SU-DHL-6 (cell line): Measurements from ENCODE around the gene LRRC25.
A peak's percentile ranks its signal among the peaks of the same experiment; 100 is the strongest.

Experiments used
- H2AFZ ChIP-seq: fragments of 200-600 bp; sonication (generic); 2 replicates; pipeline ENCODE4 v1.6.1; 2014; ENCODE audit warnings: low read depth, mild to moderate bottlenecking, moderate library complexity, mixed read lengths, antibody characterized with exemption, low read length; ENCODE audit not compliant: severe bottlenecking
- H3F3A ChIP-seq: fragments of 200-600 bp; shearing (Covaris generic); 2 replicates; pipeline ENCODE4 v1.6.0; 2016; ENCODE audit warnings: antibody characterized with exemption, mild to moderate bottlenecking; ENCODE audit not compliant: insufficient read depth
- H3K27ac ChIP-seq: fragments of 200-600 bp; sonication (generic); 2 replicates; pipeline ENCODE4 v1.5.1; 2016; ENCODE audit warnings: low read depth, mild to moderate bottlenecking, low read length, moderate library complexity, mixed read lengths
- H3K27me3 ChIP-seq: fragments of 200-600 bp; sonication (generic), shearing (Covaris generic); 2 replicates; pipeline ENCODE4 v1.6.0; 2014; ENCODE audit warnings: mild to moderate bottlenecking, low read length
- H3K36me3 ChIP-seq: fragments of 200-600 bp; sonication (generic); 2 replicates; pipeline ENCODE4 v1.6.1; 2014; ENCODE audit warnings: mild to moderate bottlenecking, low read length, mixed read lengths
- H3K4me2 ChIP-seq: fragments of 300-600, 200-600 bp; shearing (Covaris generic), sonication (generic); 2 replicates; pipeline ENCODE4 v1.6.0; 2014; ENCODE audit warnings: low read length, low read depth, mild to moderate bottlenecking; ENCODE audit not compliant: poor library complexity, severe bottlenecking
- H3K4me3 ChIP-seq: fragments of 200-600 bp; sonication (generic); 2 replicates; pipeline ENCODE4 v1.5.1; 2014; ENCODE audit warnings: antibody characterized with exemption, low read length, mild to moderate bottlenecking, mixed read lengths; ENCODE audit not compliant: insufficient read depth, poor library complexity, severe bottlenecking
- H3K79me2 ChIP-seq: fragments of 200-600 bp; sonication (generic); 2 replicates; pipeline ENCODE4 v1.6.1; 2014; ENCODE audit warnings: mild to moderate bottlenecking, low read length, moderate library complexity; ENCODE audit not compliant: insufficient read depth
- H3K9ac ChIP-seq: fragments of 200-600 bp; sonication (generic); 2 replicates; pipeline ENCODE4 v1.7.0; 2014; ENCODE audit warnings: mild to moderate bottlenecking, low read length
- H3K9me2 ChIP-seq: fragments of 200-600 bp; sonication (generic); replicated peaks from 2 replicates; pipeline ENCODE4 v1.6.1; 2014; ENCODE audit warnings: low read length; ENCODE audit not compliant: insufficient read depth
- H3K9me3 ChIP-seq: fragments of 200-600 bp; sonication (generic); 2 replicates; pipeline ENCODE4 v1.6.1; 2014; ENCODE audit warnings: low read length, mixed read lengths; ENCODE audit not compliant: insufficient read depth
- H4K20me1 ChIP-seq: fragments of 200-600 bp; sonication (generic); 2 replicates; pipeline ENCODE4 v1.6.1; 2014; ENCODE audit warnings: low read depth, mild to moderate bottlenecking, antibody characterized with exemption, low read length, moderate library complexity, mixed read lengths
- CTCF ChIP-seq: fragments of 200-600 bp; sonication (generic); IDR thresholded peaks from one replicate; pipeline ENCODE4 v1.5.1; 2017; ENCODE audit warnings: antibody characterized with exemption, mild to moderate bottlenecking, low read length, moderate library complexity; ENCODE audit not compliant: insufficient read depth, poor library complexity, severe bottlenecking
- EZH2phosphoT487 ChIP-seq: fragments of 200-600 bp; sonication (generic), shearing (Covaris generic); conservative IDR thresholded peaks from 2 replicates; pipeline ENCODE4 v1.6.1; 2018; ENCODE audit warnings: mild to moderate bottlenecking, antibody characterized with exemption, low read length, moderate library complexity, mixed read lengths

Gene LRRC25

DNA sequence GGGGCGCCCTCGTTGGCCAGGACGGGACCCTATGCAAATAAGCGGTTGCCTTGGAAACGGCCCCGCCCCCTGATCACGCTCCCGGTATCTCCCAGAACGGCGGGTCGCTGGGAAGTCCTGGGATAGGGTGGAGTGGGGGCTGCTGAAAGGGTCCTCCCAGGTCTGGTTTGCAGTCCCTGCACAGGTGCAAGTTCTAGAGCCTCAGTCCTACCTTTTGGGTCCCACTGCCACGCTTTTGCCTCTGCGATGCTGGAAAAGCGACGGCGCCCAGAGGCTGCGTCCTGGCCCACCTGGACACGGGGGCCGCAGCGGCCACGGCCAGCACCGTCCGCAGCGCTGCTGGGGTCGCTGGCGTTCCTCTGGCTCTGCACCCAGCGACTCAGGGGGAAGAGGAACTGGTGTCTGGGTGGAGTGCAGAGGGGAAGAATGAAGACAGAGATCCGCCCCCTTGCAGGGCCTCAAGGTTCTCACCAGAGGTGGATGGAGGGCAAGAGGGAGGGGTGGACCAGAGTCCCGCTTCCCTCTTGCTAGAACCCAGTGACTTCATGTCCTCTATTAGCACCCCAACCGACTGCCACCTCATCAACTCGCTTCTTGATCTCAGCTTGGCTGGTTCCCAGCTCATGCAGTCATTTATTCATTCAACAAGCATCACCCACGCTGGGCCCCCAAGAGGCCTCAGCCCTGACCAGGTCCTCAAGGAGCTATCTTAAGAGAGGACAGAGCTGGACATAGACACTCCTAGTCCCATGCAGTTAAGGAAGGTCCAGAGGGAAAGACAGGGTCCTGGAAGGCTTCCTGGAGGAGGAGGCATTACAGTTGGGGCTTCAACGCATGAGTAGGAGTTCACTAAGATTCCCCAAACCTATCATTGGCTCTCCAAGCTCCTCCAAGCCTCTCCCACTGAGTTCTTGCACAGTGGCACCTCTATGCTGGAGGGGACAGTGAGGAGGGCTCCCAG, at the start of gene LRRC25:
Gene LRRC25 (minus strand): TSS at position 381 of the 961 bp plus-strand sequence. CDS start 659 bp downstream, outside the sequence.
- H3F3A ChIP-seq, result peaks cover 3% of the 10 kb centered on the region

GRCh38 chr19:18446811-18447359, 49.5 kb upstream of the LRRC25 start:
- Histone ChIP-seq H3K27me3 (no peaks in the 10 kb centered on the region), H2AFZ (no peak overlapping the region), H3F3A (no peaks in the 10 kb centered on the region), H3K9ac (no peak overlapping the region), H3K36me3 (no peaks in the 10 kb centered on the region), H3K9me3 (no peaks in the 10 kb centered on the region), H4K20me1 (no peaks in the 10 kb centered on the region), H3K79me2 (no peaks in the 10 kb centered on the region), H3K4me2 (no peak overlapping the region), H3K9me2 (no peaks in the 10 kb centered on the region), H3K4me3 (no peak overlapping the region), H3K27ac (no peak overlapping the region)
- TF ChIP-seq CTCF (no peak), EZH2phosphoT487 (no peak)

More for the DNA sequence above, at the start of gene LRRC25:
- TF ChIP-seq CTCF (no peak), EZH2phosphoT487 (no peak)
- Histone ChIP-seq H3K4me2 (peak within 1 kb of the TSS; percentile 22), H3K36me3 (no peaks in the 10 kb centered on the region), H3K79me2 (no peaks in the 10 kb centered on the region), H3K4me3 (no peak within 1 kb of the TSS), H3K9me3 (no peaks in the 10 kb centered on the region), H2AFZ (no peak within 1 kb of the TSS), H3K9me2 (no peaks in the 10 kb centered on the region), H4K20me1 (no peaks in the 10 kb centered on the region), H3K27me3 (no peaks in the 10 kb centered on the region; the same call in 1 of the 2 replicates), H3K9ac (no peak within 1 kb of the TSS; the same call in 1 of the 2 replicates), H3K27ac (no peak within 1 kb of the TSS)

DNA sequence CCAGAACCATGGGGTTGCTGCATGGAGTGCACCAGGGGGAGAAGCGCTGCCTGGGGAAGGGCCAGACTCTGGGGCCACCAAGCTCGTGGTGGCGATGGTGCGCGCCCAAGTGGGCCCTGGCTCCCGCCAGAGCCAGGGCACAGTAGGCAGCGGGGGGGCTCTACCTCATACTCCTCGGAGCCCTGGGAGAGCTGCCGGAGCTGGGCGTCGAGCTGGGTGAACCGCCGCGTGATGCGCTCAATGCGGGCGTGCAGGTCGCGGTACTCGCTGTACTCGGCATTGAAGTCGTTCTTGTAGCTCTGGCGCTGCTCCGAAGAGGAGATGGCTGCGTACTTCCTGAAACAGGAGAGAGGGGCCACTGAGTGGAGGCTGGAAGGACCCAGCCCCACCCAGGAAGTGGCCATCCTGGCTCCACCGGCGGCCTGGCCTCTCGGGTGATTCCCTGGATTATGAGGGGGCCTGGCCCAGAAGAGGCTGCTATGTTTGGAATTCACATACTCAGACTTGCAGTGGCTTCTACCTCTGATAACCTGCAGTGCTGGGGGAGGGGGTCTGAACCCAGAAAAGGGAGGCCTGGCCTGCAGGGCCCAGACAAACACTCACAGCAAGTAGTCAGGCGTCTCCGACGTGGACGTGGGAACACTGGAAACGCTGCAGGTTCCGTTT, 48.9 kb upstream of the LRRC25 start:
- H3K36me3 ChIP-seq, result no peaks in the 10 kb centered on the region
- no peaks in the 10 kb centered on the region for H3K9me3 ChIP-seq
- H4K20me1 ChIP-seq, result no peaks in the 10 kb centered on the region
- H2AFZ ChIP-seq, result no peak overlapping the region
- no peak for TF ChIP-seq EZH2phosphoT487
- TF ChIP-seq CTCF, result no peak
- no peaks in the 10 kb centered on the region for H3K9me2 ChIP-seq
- H3K79me2 ChIP-seq, result no peaks in the 10 kb centered on the region
- no peaks in the 10 kb centered on the region for H3K27me3 ChIP-seq
- no peaks in the 10 kb centered on the region for H3F3A ChIP-seq
- H3K4me2 ChIP-seq, result no peak overlapping the region
- H3K4me3 ChIP-seq, result no peak overlapping the region
- H3K27ac ChIP-seq, result no peak overlapping the region
- no peak overlapping the region for H3K9ac ChIP-seq
